ENCODE measurements around the gene MATCAP1. TPM values are rescaled to one million over a fixed set of nuclear protein-coding genes. Genes with fewer than 3 reads are reported as not detected.

Gene MATCAP1
- total RNA-seq, 5 donors from 2014 or later (not counting 1 experiment from before 2014, with no cell fraction given): 11.3 to 16.5 (median 14.8) TPM

DNA sequence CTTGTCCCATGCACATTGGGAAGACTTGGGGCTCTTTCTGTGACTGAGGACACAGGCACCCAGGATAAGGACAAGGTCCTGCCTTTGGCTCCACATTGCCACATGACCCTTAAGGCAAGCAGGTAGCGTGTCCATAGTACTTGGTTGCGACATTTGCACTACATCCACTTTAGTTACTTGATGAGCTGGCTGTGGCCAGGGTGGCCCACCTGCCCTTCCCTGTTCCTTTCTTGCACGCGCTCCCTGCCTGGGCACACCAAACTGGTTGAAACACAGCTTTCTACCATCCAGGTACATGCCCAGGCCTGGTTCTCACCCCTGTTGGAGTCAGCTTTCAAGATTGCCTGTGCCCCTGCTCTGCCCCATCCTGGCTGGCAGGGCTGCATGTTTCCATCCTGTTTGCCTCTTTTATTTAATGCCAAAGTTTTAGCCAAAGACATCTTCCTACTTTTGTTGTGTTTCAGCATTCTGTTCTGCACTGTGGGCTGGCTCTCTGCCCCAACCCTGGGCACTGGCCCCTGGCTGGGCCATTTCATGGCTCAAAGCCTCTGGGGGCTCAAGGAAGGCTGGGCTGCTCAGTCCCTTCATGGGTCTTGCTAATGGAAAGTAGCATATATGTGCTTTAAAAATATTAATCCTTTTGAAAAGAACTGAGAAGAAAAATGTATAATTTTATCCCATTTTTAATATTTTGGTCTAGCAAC lies 36.2 kb downstream of the MATCAP1 start:
- H3K27ac Mint-ChIP-seq: no peak overlapping the region
- H3K36me3 ChIP-seq (ENCODE audit: control insufficient read depth in 2 of 2, extremely low read depth in 1 of 2, insufficient read depth in 1 of 2, low read length in 1 of 2): peaks cover 7 to 35% of the 10 kb centered on the region in 2 donors
- no peak overlapping the region for H3K27ac ChIP-seq (ENCODE audit: low read length)
- H3K9me3 Mint-ChIP-seq: no peaks in the 10 kb centered on the region
- no peak for ATAC-seq (replicated peaks in 1 of 4)
- H3K9me3 ChIP-seq: no peaks in the 10 kb centered on the region
- peaks cover 52% of the 10 kb centered on the region for H3K36me3 Mint-ChIP-seq
- 97% methylated on average over 4 of the region's 4 CpGs for WGBS (ENCODE audit: insufficient coverage)
- CTCF ChIA-PET: no interaction called here
- peaks cover 11 to 13% (median 12%) of the 10 kb centered on the region in 3 donors for H3K4me1 Mint-ChIP-seq
- H3K27me3 ChIP-seq (replicated peaks in 1 of 2; ENCODE audit: control insufficient read depth in 2 of 2, extremely low read depth in 1 of 2, insufficient read depth in 2 of 2, low read length in 1 of 2): peaks cover 0 to 22% of the 10 kb centered on the region in 2 experiments
- no peak overlapping the region for H3K4me3 Mint-ChIP-seq
- DNase-seq: no peak
- H3K4me1 ChIP-seq (ENCODE audit: control insufficient read depth in 1 of 2, extremely low read depth in 1 of 2, insufficient read depth in 2 of 2, low read length in 2 of 2): peaks cover 0 to 24% of the 10 kb centered on the region in 2 experiments
- H3K4me3 ChIP-seq (ENCODE audit: control insufficient read depth in 1 of 2, extremely low read depth in 1 of 2, low read length in 1 of 2): no peak overlapping the region
- H3K27me3 Mint-ChIP-seq: peaks cover 3 to 5% of the 10 kb centered on the region in 2 donors
- POLR2A ChIA-PET: no interaction called here

DNA sequence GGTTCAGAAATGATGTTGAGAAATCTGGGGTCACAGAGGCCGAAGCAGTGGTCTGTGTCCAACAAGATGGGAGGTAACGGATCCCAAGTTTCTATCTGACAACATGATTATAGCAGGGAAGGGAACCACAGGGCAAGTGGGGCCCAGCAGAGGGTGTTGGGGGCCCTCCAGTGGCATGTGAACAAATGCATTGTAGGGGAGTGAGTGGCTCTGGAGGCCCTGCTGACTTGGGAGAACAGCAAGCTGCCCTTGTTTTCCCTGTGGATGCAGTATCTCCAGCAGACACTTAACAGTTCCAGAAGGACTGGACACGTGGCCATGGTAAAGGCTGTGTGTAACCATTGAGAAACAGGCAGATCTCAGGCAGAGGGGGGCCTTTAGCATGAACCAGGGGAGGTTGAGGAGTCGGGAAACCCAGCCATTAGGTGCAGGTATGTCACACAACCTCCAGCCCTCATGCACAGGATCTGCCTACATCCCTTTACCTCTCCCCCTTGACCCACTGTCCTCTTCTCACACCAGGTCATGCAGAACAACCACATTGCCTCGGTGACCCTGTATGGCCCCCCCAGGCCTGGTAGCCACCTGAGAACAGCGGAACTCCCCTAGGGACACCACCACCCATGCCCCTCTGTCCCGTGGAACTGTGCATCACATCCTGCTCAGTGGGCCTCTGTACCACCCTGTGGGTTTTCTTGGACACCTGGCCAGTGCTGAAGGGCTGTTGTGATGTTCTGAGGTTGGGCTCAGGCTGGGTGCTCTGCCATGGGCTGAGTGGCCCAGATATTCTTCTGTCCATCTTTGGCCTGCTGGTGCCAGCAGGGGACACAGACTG lies 37.0 kb downstream of the MATCAP1 start:
- Histone ChIP-seq H3K27ac (ENCODE audit: low read length) (no peak overlapping the region), H3K9me3 (no peaks in the 10 kb centered on the region), H3K27me3 (replicated peaks in 1 of 2; ENCODE audit: control insufficient read depth in 2 of 2, extremely low read depth in 1 of 2, insufficient read depth in 2 of 2, low read length in 1 of 2) (peaks cover 0 to 24% of the 10 kb centered on the region in 2 experiments), H3K4me3 (ENCODE audit: control insufficient read depth in 1 of 2, extremely low read depth in 1 of 2, low read length in 1 of 2) (no peak overlapping the region), H3K36me3 (ENCODE audit: control insufficient read depth in 2 of 2, extremely low read depth in 1 of 2, insufficient read depth in 1 of 2, low read length in 1 of 2) (peaks cover 10 to 44% of the 10 kb centered on the region in 2 donors), H3K4me1 (ENCODE audit: control insufficient read depth in 1 of 2, extremely low read depth in 1 of 2, insufficient read depth in 2 of 2, low read length in 2 of 2) (peaks cover 0 to 23% of the 10 kb centered on the region in 2 experiments)
- DNase-seq: no peak
- Mint-ChIP-seq H3K9me3 (no peaks in the 10 kb centered on the region), H3K36me3 (peaks cover 58% of the 10 kb centered on the region), H3K27ac (no peak overlapping the region), H3K4me3 (no peak overlapping the region), H3K27me3 (peaks cover 3 to 5% of the 10 kb centered on the region in 2 donors), H3K4me1 (peaks cover 8 to 12% (median 9%) of the 10 kb centered on the region in 3 donors)
- CTCF ChIA-PET: no interaction called here
- ATAC-seq (replicated peaks in 1 of 4): no peak
- 87% methylated on average over 4 of the region's 7 CpGs for WGBS (ENCODE audit: insufficient coverage)
- POLR2A ChIA-PET: no interaction called here

DNA sequence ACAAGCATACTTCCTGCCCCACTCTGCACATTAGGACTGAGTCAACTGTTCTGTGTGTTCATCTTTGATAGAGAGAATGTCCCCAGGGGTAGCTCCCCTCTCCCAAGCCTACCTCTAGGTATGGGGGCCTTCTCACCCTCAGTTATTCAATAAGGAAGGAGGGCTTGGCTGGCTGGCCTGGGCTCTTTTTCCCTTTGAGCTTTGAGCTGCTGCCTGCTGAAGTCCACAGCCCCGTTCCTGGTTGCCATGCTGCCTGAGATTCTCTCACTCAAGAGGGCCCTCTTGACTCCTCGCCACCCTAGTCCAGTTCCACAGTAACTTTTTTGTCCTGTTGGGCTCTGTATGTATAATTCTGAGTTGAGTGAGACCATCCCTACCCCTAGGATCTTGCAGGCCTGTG lies 38.0 kb downstream of the MATCAP1 start:
- H3K4me3 ChIP-seq (ENCODE audit: control insufficient read depth in 1 of 2, extremely low read depth in 1 of 2, low read length in 1 of 2): no peak overlapping the region
- ChIA-PET POLR2A (interaction anchor here in 1 of 2 donors (0.7 kb wide), 1 partner anchor 12 kb away, joined by 3 read pairs; no protein-coding TSS in a partner anchor), CTCF (no interaction called here)
- Mint-ChIP-seq H3K27me3 (peaks cover 0 to 5% of the 10 kb centered on the region in 2 donors), H3K36me3 (peaks cover 68% of the 10 kb centered on the region), H3K27ac (no peak overlapping the region), H3K4me3 (no peak overlapping the region), H3K4me1 (peaks cover 0 to 6% (median 0%) of the 10 kb centered on the region in 3 donors), H3K9me3 (no peaks in the 10 kb centered on the region)
- no peak overlapping the region for H3K27ac ChIP-seq (ENCODE audit: low read length)
- ATAC-seq (replicated peaks in 1 of 4): no peak
- no peaks in the 10 kb centered on the region for H3K9me3 ChIP-seq
- no peak for DNase-seq
- no CpG with 5 or more reads among the region's 2 CpGs for WGBS (ENCODE audit: insufficient coverage)
- peaks cover 0 to 19% of the 10 kb centered on the region in 2 experiments for H3K27me3 ChIP-seq (replicated peaks in 1 of 2; ENCODE audit: control insufficient read depth in 2 of 2, extremely low read depth in 1 of 2, insufficient read depth in 2 of 2, low read length in 1 of 2)
- H3K36me3 ChIP-seq (ENCODE audit: control insufficient read depth in 2 of 2, extremely low read depth in 1 of 2, insufficient read depth in 1 of 2, low read length in 1 of 2): peaks cover 18 to 54% of the 10 kb centered on the region in 2 donors
- peaks cover 0 to 13% of the 10 kb centered on the region in 2 experiments for H3K4me1 ChIP-seq (ENCODE audit: control insufficient read depth in 1 of 2, extremely low read depth in 1 of 2, insufficient read depth in 2 of 2, low read length in 2 of 2)

DNA sequence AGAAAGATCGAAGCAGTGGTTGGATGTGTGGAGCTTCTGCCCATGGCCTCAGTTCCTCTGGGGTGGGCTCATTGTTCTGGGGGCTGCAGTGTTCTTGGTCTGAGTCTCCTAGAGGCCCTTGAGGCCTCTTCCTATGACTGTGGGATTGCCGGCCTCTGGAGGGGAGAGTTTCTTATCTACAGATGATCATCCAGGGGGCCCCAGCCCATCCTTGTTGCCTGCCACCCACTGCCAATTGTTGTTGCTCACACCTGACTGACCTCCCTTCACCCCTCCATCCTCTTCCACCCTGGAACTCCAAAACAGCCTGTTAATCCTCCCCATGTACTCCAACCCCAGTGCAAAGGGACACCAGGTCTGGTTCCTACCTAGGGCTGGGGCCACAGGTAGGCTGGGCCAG lies 38.8 kb downstream of the MATCAP1 start:
- ATAC-seq (replicated peaks in 1 of 4): no peak
- CTCF ChIA-PET: interaction anchor here in 1 of 2 donors (0.6 kb wide), 1 partner anchor 63 kb away, joined by 5 read pairs; no protein-coding TSS in a partner anchor
- POLR2A ChIA-PET: no interaction called here
- H3K27ac Mint-ChIP-seq: no peak overlapping the region
- peaks cover 0 to 6% (median 0%) of the 10 kb centered on the region in 3 donors for H3K4me1 Mint-ChIP-seq
- peaks cover 0 to 5% of the 10 kb centered on the region in 2 donors for H3K27me3 Mint-ChIP-seq
- Histone ChIP-seq H3K9me3 (no peaks in the 10 kb centered on the region), H3K36me3 (ENCODE audit: control insufficient read depth in 2 of 2, extremely low read depth in 1 of 2, insufficient read depth in 1 of 2, low read length in 1 of 2) (peaks cover 18 to 62% of the 10 kb centered on the region in 2 donors), H3K4me3 (ENCODE audit: control insufficient read depth in 1 of 2, extremely low read depth in 1 of 2, low read length in 1 of 2) (no peak overlapping the region), H3K27me3 (replicated peaks in 1 of 2; ENCODE audit: control insufficient read depth in 2 of 2, extremely low read depth in 1 of 2, insufficient read depth in 2 of 2, low read length in 1 of 2) (peaks cover 0 to 14% of the 10 kb centered on the region in 2 experiments), H3K4me1 (ENCODE audit: control insufficient read depth in 1 of 2, extremely low read depth in 1 of 2, insufficient read depth in 2 of 2, low read length in 2 of 2) (peaks cover 0 to 5% of the 10 kb centered on the region in 2 experiments), H3K27ac (ENCODE audit: low read length) (no peak overlapping the region)
- 100% methylated on average over 1 of the region's 2 CpGs for WGBS (ENCODE audit: insufficient coverage)
- no peak overlapping the region for H3K4me3 Mint-ChIP-seq
- DNase-seq: no peak
- peaks cover 76% of the 10 kb centered on the region for H3K36me3 Mint-ChIP-seq
- no peaks in the 10 kb centered on the region for H3K9me3 Mint-ChIP-seq

DNA sequence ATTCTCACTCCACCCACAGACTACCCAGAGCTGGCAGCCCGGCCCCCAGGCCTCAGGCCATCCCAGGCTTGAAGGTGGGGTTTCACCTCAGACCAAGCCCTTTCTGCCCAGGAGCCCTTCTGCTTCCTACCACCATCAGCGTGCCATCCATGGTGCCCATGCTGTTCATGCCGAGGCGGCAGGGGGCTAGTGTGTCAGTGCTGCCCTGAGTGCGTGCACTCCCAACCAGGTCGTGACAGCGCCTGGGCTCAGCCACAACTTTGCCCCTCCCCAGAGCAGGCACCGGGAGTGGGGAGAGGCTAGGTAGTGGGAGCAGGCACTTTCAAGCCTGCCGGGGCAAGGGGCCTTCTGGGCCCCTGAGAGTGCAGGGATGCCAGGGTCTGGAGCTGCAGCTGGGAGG lies 41.4 kb downstream of the MATCAP1 start:
- DNase-seq (no peak), ATAC-seq (replicated peaks in 1 of 4) (no peak)
- Histone ChIP-seq H3K36me3 (ENCODE audit: control insufficient read depth in 2 of 2, extremely low read depth in 1 of 2, insufficient read depth in 1 of 2, low read length in 1 of 2) (peaks cover 18 to 77% of the 10 kb centered on the region in 2 donors), H3K4me3 (ENCODE audit: control insufficient read depth in 1 of 2, extremely low read depth in 1 of 2, low read length in 1 of 2) (no peak overlapping the region), H3K27ac (ENCODE audit: low read length) (no peak overlapping the region), H3K9me3 (no peaks in the 10 kb centered on the region), H3K4me1 (ENCODE audit: control insufficient read depth in 1 of 2, extremely low read depth in 1 of 2, insufficient read depth in 2 of 2, low read length in 2 of 2) (no peaks in the 10 kb centered on the region), H3K27me3 (replicated peaks in 1 of 2; ENCODE audit: control insufficient read depth in 2 of 2, extremely low read depth in 1 of 2, insufficient read depth in 2 of 2, low read length in 1 of 2) (peaks cover 0 to 2% of the 10 kb centered on the region in 2 experiments)
- H3K4me3 Mint-ChIP-seq: no peak overlapping the region
- ChIA-PET POLR2A (no interaction called here), CTCF (no interaction called here)
- H3K27ac Mint-ChIP-seq: no peak overlapping the region
- no peaks in the 10 kb centered on the region for H3K4me1 Mint-ChIP-seq
- no peaks in the 10 kb centered on the region for H3K27me3 Mint-ChIP-seq
- H3K9me3 Mint-ChIP-seq: no peaks in the 10 kb centered on the region
- H3K36me3 Mint-ChIP-seq: peaks cover 74% of the 10 kb centered on the region
- 92% methylated on average over 6 of the region's 9 CpGs for WGBS (ENCODE audit: insufficient coverage)

DNA sequence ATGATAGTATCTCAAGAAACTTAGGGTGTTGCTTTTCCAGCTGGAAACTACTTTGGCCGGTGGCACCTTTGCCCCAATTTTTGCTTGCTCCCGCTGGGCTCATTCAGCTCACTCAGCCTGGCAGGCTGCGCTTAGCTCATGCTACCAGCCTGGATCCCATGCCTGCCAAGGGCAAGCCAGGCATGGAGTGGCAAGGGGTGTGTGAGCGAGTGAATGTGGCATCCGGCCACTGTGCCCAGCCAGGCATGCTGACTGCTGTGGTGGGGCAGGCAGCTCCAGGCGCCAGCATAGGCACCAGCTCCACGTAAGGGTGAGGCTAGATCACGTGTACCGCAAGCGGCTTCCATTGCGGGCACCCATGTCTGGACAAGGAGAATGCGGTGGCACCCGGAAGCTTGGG lies 42.4 kb downstream of the MATCAP1 start:
- no peak for ATAC-seq (replicated peaks in 1 of 4)

More for the DNA sequence above, 42.4 kb downstream of the MATCAP1 start:
- no peak overlapping the region for H3K4me3 Mint-ChIP-seq
- Histone ChIP-seq H3K36me3 (ENCODE audit: control insufficient read depth in 2 of 2, extremely low read depth in 1 of 2, insufficient read depth in 1 of 2, low read length in 1 of 2) (peaks cover 18 to 79% of the 10 kb centered on the region in 2 donors), H3K27ac (ENCODE audit: low read length) (no peak overlapping the region), H3K4me3 (ENCODE audit: control insufficient read depth in 1 of 2, extremely low read depth in 1 of 2, low read length in 1 of 2) (no peak overlapping the region), H3K4me1 (ENCODE audit: control insufficient read depth in 1 of 2, extremely low read depth in 1 of 2, insufficient read depth in 2 of 2, low read length in 2 of 2) (no peaks in the 10 kb centered on the region), H3K27me3 (replicated peaks in 1 of 2; ENCODE audit: control insufficient read depth in 2 of 2, extremely low read depth in 1 of 2, insufficient read depth in 2 of 2, low read length in 1 of 2) (peaks cover 0 to 2% of the 10 kb centered on the region in 2 experiments), H3K9me3 (no peaks in the 10 kb centered on the region)
- ChIA-PET CTCF (interaction anchor here in 1 of 2 donors (1.2 kb wide), 1 partner anchor 14 kb away, joined by 3 read pairs; no protein-coding TSS in a partner anchor), POLR2A (interaction anchor here in 1 of 2 donors (0.5 kb wide), 1 partner anchor 980 kb away, joined by 3 read pairs; no protein-coding TSS in a partner anchor)
- DNase-seq: no peak
- H3K27ac Mint-ChIP-seq: no peak overlapping the region
- 96% methylated on average over 13 of the region's 13 CpGs for WGBS (ENCODE audit: insufficient coverage)
- H3K27me3 Mint-ChIP-seq: no peaks in the 10 kb centered on the region
- H3K36me3 Mint-ChIP-seq: peaks cover 65% of the 10 kb centered on the region
- H3K4me1 Mint-ChIP-seq: no peaks in the 10 kb centered on the region
- no peaks in the 10 kb centered on the region for H3K9me3 Mint-ChIP-seq

Measured in T-cell (primary cell).